ENCODE results near the gene OSBPL7.

Gene OSBPL7

GRCh38 chr17:47847341-47848197, 26.0 kb upstream of the OSBPL7 start:
- DNase-seq (ENCODE audit: low read depth), result no peak

GRCh38 chr17:47846716-47847340, 25.2 kb upstream of the OSBPL7 start:
- no peak for DNase-seq (ENCODE audit: low read depth)

GRCh38 chr17:47845716-47846075, 24.1 kb upstream of the OSBPL7 start:
- no peak for DNase-seq (ENCODE audit: low read depth)

- no peak for DNase-seq (ENCODE audit: low read depth)
These were observed 23.5 kb upstream of the OSBPL7 start for GRCh38 chr17:47844814-47845715.

GRCh38 chr17:47844227-47844626, 22.6 kb upstream of the OSBPL7 start:
- DNase-seq (ENCODE audit: low read depth), result no peak

GRCh38 chr17:47843391-47843730, 21.8 kb upstream of the OSBPL7 start:
- DNase-seq (ENCODE audit: low read depth), result no peak

GRCh38 chr17:47841488-47842291, 20.1 kb upstream of the OSBPL7 start:
- no peak for DNase-seq (ENCODE audit: low read depth)

GRCh38 chr17:47840742-47841487, 19.3 kb upstream of the OSBPL7 start, which contains the start of gene SCRN2:
TSS of gene SCRN2 (minus strand) at chr17:47841273. CDS start at chr17:47840843, 430 bp downstream.
- peak; percentile 66 for DNase-seq (ENCODE audit: low read depth)

GRCh38 chr17:47840001-47840741, 18.6 kb upstream of the OSBPL7 start:
- DNase-seq (ENCODE audit: low read depth), result no peak

- no peak for DNase-seq (ENCODE audit: low read depth)
These were observed 17.5 kb upstream of the OSBPL7 start for GRCh38 chr17:47839071-47839470.

- DNase-seq (ENCODE audit: low read depth), result no peak
These were observed 17.0 kb upstream of the OSBPL7 start for GRCh38 chr17:47838636-47839035.

- DNase-seq (ENCODE audit: low read depth), result no peak
These were observed 15.9 kb upstream of the OSBPL7 start for GRCh38 chr17:47837401-47838039.

GRCh38 chr17:47836601-47837000, 15.0 kb upstream of the OSBPL7 start:
- DNase-seq (ENCODE audit: low read depth), result no peak

- no peak for DNase-seq (ENCODE audit: low read depth)
These were observed 13.2 kb upstream of the OSBPL7 start for GRCh38 chr17:47834756-47835155.

- DNase-seq (ENCODE audit: low read depth), result no peak
These were observed 10.3 kb upstream of the OSBPL7 start for GRCh38 chr17:47831934-47832327.

GRCh38 chr17:47831003-47831933, 9.7 kb upstream of the OSBPL7 start, which contains the start of the genes LRRC46 and MRPL10:
TSS of gene LRRC46 (plus strand) at chr17:47831670. CDS start at chr17:47831990, 320 bp downstream.
TSS of gene MRPL10 (minus strand) at chr17:47831541. CDS start at chr17:47831511, 30 bp downstream.
- peak; percentile 86 for DNase-seq (ENCODE audit: low read depth)

- no peak for DNase-seq (ENCODE audit: low read depth)
These were observed 8.9 kb upstream of the OSBPL7 start for GRCh38 chr17:47830396-47831002.

- peak; percentile 33 for DNase-seq (ENCODE audit: low read depth)
These were observed 8.3 kb upstream of the OSBPL7 start for GRCh38 chr17:47829870-47830269.

All from T follicular helper cell (primary cell).